Measurements from ENCODE around the gene SH3RF3.

The SH3RF3 gene

DNA sequence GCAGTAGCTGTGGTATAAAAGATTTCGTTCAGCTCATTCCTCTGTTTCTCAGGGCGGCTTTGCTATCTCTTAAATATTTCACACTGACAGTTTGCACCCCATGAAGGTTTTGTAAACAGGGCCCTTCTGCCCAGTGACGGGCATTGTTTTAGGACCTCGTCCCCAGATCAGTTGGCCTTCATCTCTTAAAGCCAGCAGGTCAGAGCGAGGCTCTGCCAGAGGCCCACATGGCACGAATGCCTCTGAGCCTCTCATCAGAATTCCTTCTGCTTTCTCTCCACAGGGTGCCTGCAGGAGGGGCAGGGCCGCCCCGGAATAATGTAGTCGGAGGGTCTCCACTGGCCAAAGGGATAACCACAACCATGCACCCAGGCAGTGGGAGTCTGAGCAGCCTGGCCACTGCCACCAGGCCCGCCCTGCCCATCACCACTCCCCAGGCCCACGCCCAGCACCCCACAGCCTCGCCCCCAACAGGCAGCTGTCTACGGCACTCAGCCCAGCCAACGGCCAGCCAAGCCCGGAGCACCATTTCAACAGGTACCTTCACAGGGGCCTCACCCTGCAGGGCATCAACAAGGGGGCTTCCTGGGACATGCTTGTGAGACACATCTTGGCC, 307.7 kb downstream of the SH3RF3 start:
- no peak for DNase-seq (ENCODE audit: low read depth)

DNA sequence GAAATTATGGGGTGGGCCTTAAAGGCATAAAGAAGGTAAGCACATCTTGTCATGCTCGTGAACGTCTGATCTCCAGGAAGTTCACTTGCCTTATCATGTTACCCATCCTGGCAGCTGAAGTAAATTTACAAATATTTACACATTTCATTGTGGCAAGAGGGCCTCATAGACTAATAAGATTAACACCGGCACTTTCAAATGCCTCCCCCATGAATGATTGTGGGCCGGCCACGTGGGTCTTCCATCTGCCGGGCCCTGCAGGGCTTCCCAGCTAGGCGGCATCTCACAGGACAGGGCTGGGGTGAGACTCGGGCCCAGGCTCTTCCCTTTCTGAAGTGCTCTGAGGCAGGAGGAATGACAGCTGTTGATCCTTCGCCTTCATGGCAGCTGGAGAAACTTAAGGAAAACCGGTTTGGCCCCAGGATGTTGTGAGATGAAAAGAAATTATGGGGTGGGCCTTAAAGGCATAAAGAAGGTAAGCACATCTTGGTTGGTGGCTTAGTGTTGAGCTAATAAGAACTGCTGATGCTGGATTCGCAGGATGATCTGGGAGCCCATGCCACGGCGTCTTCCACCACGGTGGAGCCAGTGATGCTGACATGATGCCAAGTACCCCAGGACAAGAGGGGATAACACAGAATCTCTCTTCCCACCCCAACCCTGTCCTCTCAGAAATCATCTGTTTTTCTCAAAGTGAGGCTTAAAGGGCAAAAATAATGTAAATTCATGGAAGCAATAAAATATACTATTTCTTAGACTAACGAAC, 308.5 kb downstream of the SH3RF3 start:
- DNase-seq (ENCODE audit: low read depth): no peak

DNA sequence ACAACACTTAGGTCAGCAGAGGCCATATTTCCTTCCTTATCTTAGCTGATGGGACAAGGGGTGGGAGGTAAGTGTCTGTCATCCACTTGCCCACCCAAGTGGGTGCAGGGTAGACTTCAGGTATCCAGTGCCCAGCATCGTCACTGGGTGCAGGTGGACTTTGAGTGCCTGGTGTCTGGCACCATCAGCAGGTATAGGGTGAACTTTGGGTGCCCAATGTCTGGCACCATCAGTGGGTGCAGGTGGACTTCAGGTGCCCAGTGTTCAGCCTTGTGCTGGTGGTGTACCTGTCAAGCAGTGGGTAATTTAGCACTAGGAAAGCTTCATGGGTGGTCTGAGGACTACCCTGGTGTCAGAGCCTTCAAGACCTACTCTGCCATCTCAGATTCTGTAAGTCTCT, 309.1 kb downstream of the SH3RF3 start:
- no peak for DNase-seq (ENCODE audit: low read depth)

DNA sequence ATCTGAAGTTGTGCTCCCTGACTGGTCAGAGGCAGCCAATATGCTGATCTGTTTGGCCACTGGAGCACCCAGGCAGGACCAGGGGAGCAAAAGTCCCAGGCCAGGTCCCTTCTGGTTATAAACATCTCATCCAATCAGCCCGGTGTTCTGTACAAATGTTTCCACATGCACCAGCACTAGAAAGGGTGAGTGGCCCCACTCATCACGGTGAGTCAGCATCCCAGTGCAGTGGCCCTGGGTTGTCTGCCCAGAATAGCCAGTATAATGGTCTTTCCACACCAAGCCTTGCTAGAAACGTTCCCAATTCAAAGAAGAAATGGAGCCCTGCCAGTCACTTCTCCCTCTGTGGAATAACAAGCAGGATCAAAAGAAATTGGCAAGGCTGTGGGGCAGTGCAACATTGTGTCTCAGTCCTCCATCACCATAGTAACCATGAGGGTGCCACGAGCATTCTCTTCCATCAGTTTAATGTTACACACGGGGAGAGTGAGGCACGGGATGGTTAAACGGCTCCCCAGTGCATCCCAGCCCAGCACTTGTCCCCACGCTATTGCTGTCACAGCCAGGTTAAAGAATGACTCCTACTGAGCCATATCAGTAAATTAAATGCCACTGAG, 309.9 kb downstream of the SH3RF3 start:
- DNase-seq (ENCODE audit: low read depth): no peak

DNA sequence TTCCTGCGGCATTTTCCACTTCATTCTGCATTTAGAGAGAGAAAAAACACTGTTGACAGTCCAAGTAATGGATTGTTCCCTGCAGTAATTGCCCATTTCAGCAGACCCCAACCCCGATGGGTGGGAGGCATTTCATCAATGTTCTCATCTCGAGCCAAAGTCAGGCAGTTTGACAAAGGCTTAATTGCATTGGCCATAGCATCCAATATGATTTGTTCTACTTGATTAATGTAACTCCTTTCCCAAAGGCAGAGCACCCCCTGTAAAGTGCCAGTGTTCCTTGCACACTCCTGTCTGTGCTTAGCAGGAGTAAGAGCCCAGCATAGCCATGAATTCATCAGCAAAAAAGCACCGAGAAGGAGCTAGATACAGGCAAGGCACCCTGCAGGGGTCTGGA, 310.4 kb downstream of the SH3RF3 start:
- no peak for DNase-seq (ENCODE audit: low read depth)

DNA sequence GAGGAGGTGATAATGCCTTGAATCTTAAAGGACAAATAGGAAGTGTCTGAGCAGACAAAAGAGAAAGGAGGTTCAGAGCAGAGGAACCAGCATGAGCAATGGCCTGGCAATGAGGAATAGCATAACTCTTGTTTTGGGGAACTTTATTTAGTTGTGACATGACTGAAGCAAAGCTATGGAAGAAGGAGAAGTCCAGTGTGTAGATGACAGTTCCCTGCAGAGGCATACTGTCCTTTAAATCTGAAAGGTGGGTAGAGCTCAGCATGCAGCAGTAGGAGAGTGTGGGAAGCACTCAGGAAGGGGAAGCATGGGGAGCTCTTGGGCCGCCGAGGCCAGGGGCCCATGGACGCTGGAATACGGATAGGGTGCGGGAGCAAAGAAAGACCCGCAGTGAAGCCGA, 311.0 kb downstream of the SH3RF3 start:
- no peak for DNase-seq (ENCODE audit: low read depth)

DNA sequence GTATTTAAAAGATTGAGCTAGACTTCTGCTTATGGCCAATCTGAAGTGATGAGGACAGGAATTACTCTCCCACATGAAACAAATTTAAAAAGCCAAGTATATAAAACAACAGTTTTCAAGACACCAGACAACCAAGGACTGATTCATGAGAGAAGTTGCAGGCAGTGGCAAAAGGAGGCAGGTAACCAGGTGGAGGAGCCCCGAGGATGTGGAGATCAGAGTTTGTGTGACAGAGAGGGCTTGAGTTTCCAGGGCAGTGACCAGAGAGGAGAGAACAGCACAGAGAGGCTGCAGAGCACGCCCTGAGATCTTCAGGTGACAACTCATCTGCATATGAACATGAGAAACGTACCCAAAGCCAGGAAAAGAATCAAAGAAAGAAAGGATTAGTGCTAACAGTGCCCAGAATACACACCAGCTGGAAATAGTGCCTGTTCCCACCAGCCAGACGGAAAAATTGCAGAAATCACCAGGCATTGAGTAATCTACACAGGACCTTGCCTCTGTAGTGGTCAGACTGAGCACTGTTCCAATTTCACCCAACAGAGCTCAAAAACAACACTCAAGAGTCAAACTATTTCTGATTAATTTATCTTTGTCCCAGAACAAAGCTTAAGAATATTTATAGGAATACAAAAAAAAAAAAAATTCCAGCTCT, 311.6 kb downstream of the SH3RF3 start:
- no peak for DNase-seq (ENCODE audit: low read depth)

DNA sequence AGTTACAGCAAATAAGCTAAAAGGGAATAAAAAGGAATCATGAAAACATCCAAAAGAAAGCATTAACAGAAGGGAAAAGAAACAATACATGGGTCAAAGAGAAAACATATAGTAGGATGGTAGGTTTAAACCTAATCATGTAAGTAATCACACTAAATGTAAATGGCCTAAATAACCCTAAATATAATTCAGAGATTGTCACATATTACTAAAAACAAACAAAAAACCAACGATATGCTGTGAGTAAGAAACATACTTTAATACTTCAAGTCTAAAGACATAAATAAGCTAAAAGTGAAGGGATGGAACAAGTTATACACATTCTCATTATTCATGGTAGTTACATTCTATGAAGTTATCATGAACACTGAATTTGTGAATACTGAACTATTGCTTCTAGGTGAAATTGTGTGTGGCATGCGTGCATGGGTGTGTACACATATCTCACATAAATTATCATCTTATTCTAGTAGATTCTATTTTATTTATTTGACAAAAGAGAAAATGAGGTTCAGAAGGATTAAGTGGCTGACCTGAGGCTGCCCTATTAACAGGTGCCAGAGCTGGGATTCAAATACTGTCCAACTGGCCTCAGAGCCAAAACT, 313.8 kb downstream of the SH3RF3 start:
- DNase-seq (ENCODE audit: low read depth): no peak

DNA sequence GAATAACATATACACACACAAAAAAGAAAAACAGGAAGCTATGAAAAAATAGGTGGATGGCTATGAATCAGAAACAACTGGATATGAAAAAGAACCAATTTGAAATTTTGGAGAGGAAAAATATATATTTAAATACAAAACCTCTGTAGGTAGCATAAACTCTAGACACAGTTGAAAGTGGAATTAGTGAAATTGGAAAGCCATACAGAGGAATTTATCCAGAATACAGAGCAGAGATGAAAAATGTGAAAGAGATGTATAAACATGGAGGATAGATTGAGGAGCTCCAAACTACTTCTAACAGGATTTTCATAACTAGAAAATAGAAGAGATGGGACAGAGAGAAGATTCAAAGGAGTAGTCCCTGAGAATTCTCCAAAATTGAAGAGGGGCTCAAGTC, 315.9 kb downstream of the SH3RF3 start:
- no peak for DNase-seq (ENCODE audit: low read depth)

DNA sequence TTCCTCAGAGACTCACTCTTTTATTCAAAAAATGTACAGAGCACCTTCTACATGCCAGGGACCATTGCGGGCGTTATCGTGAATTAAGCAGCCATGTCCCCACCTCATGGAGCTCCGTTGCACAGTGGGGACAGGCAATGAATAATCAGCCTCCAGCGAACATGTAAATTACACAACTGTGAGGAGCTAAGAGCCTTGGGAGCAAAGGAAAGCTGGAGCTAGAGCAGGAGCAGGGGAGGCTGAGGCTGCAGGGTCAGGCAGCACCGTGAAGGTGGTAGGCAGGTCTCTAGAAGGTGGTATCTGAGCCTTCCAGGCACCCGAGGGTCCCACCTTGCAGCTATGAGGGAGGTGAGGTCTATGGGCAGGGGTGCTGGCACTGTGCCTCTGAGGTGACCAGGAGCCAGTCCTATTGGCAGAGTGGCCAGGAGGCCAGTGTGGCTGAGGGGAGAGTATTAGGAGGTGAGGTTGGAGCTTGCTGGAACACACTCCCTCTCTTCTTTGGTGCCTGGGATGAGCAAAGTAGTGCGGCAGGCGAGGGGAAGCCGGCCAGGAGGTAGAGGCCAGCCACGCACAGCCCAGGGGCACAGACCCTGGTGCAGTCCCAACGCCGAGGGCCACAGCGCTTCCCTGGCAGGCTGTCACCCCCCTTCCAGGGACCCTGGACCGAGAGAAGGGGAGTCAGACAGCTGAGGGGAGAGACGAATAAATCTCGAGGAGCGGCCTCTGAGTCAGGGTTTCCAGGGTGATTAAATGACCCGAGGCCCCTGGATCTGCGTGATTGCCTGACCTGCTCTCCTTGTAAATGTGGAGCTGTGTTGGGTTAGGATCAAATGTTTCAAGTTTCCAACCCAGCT, 317.5 kb downstream of the SH3RF3 start:
- no peak for DNase-seq (ENCODE audit: low read depth)

DNA sequence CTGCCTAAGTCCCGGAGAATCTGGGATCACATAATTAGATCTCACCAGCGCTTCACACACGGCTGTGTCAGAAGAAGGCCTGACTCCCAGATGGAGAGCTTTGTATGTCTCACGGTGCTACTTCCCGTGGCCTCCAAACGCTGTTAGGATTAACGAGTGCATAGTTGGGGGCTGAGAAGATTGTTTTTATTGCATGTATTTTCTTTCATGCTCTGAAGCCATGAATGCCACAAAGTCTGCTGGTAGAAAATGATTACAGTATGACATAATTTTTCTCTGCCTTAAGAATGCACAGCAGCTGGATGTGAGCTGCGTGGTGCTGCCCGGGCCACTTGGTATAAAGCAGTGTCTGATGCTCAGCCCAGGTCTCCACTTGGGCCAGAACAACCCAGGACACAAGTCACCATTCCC, 318.3 kb downstream of the SH3RF3 start:
- DNase-seq (ENCODE audit: low read depth): no peak

DNA sequence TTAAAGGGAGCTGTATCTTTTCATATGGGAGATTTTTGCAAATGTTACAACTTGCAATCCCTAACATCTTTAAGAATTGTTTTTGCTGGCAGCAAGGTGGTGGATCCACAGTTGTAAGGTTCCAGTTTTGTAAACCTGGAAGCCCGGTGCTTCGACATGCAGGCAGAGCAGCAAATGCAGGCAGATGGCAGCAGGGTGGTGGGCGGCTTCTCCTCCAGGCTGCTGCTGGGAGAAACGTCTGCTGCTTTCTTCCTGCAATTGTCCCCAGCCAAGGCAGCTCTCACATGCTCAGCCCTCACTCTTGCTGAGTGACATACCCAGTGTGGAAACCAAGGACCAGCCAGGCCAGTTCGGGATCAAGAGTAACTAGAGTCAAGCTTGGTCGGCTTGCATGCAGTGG, 318.8 kb downstream of the SH3RF3 start:
- DNase-seq (ENCODE audit: low read depth): no peak

DNA sequence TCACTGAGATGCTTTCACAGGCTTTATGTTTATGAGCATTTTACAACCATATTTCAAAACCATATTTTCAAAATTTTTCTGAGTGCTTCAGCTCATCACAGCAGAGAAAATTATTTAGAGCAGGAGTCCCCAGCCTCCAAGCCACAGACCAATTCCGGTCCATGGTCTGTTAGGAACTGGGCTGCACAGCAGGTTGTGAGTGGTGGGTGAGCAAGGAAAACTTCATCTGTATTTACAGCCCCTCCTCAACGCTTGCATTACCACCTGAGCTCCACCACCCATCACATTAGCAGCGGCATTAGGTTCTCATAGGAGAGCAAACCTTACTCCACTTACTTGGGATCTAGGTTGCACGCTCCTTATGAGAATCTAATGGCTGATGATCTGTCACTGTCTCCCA, 319.2 kb downstream of the SH3RF3 start:
- DNase-seq (ENCODE audit: low read depth): no peak

DNA sequence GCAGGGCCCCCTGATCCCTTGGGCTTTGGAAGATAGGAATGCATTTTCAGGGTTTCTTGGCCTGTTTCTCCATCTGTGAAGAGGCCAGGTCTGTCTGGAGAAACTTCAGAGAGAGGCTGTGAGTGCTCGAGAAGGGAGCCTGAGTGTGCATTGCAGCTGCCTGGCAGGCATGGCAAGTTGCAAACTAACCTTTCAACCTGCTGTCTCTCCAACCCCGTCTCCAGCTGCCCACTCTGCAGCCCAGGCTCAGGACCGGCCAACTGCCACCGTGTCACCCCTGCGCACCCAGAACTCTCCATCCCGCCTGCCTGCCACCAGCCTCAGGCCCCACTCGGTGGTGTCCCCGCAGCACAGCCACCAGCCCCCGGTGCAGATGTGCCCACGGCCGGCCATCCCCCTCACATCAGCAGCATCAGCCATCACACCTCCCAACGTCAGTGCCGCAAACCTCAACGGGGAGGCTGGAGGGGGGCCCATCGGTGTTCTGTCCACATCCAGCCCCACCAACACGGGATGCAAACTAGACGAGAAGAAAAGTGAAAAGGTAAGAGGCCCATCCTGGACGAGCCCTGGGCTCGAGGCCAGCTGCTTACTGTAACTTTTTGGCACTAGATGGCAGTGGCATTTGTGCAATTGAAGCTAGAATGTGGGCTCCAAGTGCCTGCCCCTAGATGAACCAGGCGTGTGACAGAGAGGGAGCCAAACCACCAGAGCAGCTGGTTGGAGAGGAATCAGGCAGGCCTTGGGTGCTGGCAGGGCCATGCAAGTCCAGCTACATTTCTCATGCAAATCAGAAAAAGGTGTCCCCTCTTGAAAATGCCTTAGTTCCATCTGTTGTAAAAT, 320.2 kb downstream of the SH3RF3 start:
- DNase-seq (ENCODE audit: low read depth): no peak

DNA sequence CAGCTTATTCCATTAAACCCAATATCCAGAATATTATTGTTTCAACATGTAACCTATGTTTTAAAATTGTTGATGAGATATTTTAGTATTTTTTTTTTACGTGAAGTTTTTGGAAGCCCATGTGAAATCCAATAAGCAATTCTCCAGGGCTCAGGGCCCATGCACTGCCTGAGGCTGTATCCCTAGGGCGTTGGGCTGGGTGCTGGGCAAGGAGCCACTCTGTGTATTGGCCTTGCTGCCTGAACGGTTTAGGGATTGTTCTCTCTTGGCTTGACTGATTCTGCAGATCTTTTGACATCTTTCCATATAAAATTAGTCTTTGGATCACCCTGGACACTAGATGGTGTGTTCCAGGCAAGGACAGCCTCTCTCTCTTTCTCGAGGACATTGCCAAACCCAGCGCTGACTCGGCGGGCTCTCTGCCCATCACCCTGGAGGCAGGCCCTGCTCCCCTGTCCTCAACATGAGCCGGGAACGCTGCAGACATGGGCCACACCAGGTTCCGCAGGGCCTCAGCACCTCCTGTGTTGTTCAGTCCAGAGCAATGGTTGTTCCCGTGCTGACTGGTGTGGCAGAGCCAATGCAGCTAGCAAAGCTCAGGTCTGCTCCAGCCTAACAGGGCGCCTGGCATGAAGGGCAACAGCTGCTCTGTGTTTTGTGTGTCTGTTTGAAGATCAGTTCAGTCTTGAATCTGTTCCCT, 321.7 kb downstream of the SH3RF3 start:
- no peak for DNase-seq (ENCODE audit: low read depth)

DNA sequence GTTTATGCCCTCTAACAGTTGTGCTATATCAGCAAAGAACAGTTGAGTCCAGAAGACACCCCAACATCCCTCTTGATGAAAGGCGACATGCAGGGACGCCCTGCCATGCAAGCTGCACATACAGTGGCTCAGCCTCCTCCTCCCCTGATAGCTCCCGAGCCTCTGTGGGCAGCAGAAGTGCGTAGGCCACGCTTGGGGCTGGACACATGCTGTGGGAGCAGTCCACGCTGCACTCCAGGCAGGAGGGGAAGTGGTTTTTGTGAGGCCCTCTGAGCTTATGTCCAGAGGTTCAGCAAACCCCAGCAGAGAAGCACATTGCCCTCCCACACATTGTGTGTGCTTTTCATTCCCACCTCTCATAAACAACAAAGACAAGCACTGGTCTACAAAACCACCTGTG, 322.7 kb downstream of the SH3RF3 start:
- no peak for DNase-seq (ENCODE audit: low read depth)

DNA sequence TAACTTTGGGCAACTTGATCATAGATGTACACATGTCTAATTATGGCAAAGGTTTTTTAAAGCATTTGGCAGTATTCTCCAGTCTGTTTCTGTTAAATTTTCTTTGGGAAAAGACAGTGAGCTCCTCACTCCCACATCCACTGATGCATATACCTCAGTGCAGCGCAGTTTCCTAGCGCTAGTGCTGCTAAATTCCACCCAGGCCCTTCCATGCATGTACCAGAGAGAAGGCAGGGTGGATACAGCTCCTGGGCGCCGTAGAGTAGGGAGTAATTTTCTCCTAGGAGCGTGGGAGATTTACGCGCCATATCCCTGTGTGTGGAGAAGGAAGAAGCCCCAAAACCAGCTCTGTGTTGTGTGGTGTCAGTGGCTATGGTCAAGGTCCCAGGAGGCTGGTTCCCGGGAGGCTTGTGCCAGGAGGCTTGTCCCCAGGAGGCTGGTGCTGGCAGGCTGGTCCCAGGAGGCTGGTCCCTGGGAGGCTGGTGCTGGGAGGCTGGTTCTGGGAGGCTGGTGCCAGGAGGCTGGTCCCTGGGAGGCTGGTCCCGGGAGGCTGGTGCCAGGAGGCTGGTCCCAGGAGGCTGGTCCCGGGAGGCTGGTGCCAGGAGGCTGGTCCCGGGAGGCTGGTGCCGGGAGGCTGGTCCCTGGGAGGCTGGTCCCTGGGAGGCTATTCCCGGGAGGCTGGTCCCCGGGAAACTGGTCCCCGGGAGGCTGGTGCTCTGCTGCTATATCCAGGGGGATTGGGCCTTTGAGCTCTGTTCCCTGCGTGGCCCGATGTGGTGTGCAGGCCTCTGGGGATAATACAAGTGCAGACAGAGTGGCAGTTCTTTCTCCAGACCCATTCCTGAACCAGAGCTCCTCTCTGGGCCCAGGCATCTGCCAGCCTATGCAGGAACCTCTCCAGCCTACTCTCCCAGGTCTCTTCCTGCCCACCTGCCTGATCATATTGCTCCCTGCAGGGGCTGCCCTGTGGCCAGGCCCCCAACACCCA, 323.6 kb downstream of the SH3RF3 start:
- DNase-seq (ENCODE audit: low read depth): no peak

DNA sequence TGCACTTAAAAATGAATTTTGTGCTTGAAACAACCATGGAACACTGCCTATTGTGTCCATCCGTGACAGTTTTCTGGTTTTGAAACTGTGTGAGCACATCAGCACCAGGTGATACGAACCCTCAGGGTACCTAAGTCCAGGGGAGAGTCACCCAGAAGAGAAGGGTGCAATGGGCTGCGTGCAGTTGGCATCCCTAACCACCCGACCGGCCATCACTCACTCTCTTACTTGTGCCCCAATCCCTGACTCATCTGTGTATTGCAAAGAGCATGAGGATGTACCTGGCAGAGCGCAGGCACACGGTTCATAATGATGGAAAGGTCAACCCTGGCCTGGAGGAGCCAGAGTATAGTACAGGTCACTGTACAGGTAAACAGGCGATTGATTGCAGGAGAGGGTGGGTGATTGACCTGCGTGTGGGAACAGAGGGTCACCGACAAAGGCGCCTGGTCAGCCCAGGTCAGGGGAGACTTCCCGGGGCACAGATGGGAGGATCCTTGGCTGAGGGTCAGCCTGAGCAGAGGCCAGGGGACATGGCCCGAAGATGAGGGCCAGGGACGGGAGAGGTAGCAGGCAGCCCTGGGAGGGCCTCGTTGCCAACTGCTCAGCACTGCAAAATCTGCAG, 324.5 kb downstream of the SH3RF3 start:
- DNase-seq (ENCODE audit: low read depth): no peak
